Memory B cell (primary cell): ENCODE data around the gene TCIRG1.

ENCODE experiments used
- ATAC-seq: fragments of 150-1000 bp; cut with Tn5 transposase; 2 replicates; pipeline ENCODE4 v1.10.0; 2021; ENCODE audit warnings: low read depth, mild to moderate bottlenecking, moderate library complexity
- DNase-seq, 2 donors: peaks; one replicate each; pipeline ENCODE4 v3.0.0; 2022; ENCODE audit warnings: low spot score in 2 of 2
- H3K27ac Mint-ChIP-seq: one replicate; pipeline ENCODE4 v1.8.0; 2022; ENCODE audit warnings: mild to moderate bottlenecking, moderate library complexity, mixed read lengths
- H3K27me3 Mint-ChIP-seq: one replicate; pipeline ENCODE4 v1.8.0; 2022; ENCODE audit warnings: mixed read lengths
- H3K36me3 Mint-ChIP-seq: one replicate; pipeline ENCODE4 v1.8.0; 2022; ENCODE audit warnings: mild to moderate bottlenecking, mixed read lengths
- H3K4me1 Mint-ChIP-seq: one replicate; pipeline ENCODE4 v1.8.0; 2022; ENCODE audit warnings: mixed read lengths
- H3K4me3 Mint-ChIP-seq: one replicate; pipeline ENCODE4 v1.8.0; 2022; ENCODE audit warnings: mild to moderate bottlenecking, moderate library complexity, mixed read lengths
- H3K9me3 Mint-ChIP-seq: one replicate; pipeline ENCODE4 v1.8.0; 2022; ENCODE audit warnings: mixed read lengths

The TCIRG1 gene

DNA sequence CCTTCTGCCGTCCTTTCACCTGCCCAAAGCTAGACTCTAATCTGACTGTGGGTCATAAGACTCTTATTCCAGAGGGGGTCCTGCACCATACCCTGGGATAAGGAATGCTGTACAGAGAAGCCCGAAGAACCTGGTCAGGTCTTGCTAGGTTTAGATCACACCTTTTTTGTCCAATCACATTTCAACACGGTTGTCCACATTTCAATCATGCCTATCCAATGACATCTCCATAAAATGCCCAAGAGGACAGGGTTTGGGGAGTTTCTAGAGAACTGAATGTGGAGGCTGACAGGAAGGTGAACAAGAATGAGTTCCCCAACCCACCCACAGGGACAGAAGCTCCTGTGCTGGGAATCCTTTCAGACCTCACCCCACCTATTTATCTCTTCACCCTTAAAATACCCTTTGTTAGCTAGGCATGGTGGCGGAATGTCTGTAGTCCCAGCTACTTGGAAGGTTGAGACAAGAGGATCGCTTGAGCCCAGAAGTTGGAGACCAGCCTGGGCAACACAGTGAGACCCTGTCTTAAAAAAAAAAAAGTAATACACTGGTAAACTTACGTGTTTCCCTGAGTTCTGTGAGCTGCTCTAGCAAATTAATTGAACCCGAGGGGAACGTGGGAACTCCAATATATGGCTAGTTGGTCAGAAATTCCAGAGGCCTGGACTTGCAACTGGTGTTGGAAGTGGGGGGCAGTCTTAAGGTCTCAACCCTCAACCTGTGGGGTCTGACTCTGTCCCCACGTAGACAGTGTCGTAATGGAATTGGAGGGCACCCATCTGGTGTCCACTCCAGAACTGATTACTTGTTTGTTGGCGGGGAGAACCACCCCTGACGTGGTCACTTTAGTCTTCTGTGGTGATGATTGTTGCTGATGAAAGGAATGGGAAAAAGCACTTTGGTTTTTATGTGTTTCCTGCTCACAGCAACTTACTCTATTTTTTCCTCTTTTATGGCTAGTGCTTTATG is 17.8 kb downstream of the TCIRG1 start:
- peak overlapping the region; percentile 41 for H3K27ac Mint-ChIP-seq

DNA sequence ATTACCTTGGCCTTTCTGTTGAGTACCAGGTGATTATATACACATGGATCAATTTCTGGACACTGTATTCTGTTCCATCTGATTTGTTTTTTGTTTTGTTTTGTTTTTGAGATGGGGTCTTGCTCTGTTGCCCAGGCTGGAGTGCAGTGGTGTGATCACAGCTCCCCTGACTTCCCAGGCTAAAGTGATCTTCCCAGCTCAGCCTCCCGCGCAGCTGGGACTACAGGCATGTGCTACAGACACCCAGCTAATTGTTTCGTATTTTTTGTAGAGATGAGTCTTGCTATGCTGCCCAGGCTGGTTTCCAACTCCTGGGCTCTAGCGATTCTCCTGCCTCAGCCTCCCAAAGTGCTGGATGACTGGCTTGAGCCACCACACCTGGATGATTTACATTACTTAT is 19.0 kb downstream of the TCIRG1 start:
- no peak overlapping the region for H3K27ac Mint-ChIP-seq
- no peak overlapping the region for H3K4me3 Mint-ChIP-seq
- no peaks in the 10 kb centered on the region for H3K9me3 Mint-ChIP-seq
- H3K36me3 Mint-ChIP-seq = peaks cover 10% of the 10 kb centered on the region
- ATAC-seq (no peak), DNase-seq (no peak)
- H3K27me3 Mint-ChIP-seq = no peaks in the 10 kb centered on the region
- no peaks in the 10 kb centered on the region for H3K4me1 Mint-ChIP-seq

More for the DNA sequence above, 17.8 kb downstream of the TCIRG1 start:
- H3K27me3 Mint-ChIP-seq = no peaks in the 10 kb centered on the region
- H3K4me3 Mint-ChIP-seq = no peak overlapping the region
- H3K4me1 Mint-ChIP-seq = no peaks in the 10 kb centered on the region
- no peaks in the 10 kb centered on the region for H3K9me3 Mint-ChIP-seq
- no peak for DNase-seq
- no peak for ATAC-seq
- H3K36me3 Mint-ChIP-seq = peaks cover 8% of the 10 kb centered on the region

GRCh38 chr11:68061508-68061907 is 22.7 kb downstream of the TCIRG1 start:
- no peak for ATAC-seq
- peaks cover 19% of the 10 kb centered on the region for H3K36me3 Mint-ChIP-seq

DNA sequence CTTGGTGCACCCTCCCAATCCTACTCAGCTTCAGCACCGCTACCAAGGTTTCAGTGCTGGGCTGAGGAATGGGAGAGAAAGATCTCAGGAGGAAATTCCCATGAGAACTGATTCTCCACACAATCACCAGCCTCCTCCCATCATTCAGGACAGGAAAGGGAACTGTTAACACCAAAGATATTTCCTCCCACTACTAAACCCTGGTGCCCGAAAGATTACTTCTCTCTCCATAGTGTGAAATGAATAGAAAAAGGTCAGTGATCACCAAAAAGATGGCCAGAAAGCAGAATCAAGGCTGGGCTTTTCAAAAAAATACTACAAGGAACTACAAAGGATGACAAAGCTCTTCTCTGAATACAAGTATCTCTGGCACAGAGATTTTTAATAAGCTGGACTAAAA is 26.1 kb downstream of the TCIRG1 start:
- H3K27ac Mint-ChIP-seq = no peak overlapping the region
- H3K4me1 Mint-ChIP-seq = no peaks in the 10 kb centered on the region

More at GRCh38 chr11:68061508-68061907, 22.7 kb downstream of the TCIRG1 start:
- DNase-seq = no peak
- Mint-ChIP-seq H3K4me1 (no peaks in the 10 kb centered on the region), H3K27me3 (no peaks in the 10 kb centered on the region), H3K4me3 (no peak overlapping the region), H3K9me3 (no peaks in the 10 kb centered on the region), H3K27ac (no peak overlapping the region)

DNA sequence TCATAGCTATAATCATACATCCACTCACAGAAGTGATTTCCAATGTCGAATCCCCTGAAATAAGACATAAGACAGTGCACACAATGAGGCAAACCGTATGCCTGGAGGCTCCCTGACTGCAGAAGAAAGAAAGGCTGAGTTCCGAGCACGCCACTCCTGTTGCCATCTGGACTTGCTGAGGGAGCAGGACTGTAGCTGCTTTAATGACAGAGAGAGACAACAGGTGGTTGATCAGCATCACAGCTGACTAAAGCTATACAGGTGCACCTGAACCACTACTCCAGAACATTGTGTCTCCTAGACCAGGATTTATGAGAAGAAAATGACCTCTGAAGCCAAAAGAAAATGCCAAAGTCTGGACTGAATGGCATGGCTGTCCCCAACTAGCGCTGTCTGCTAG is 27.0 kb downstream of the TCIRG1 start:
- H3K4me1 Mint-ChIP-seq = no peaks in the 10 kb centered on the region
- H3K36me3 Mint-ChIP-seq = peaks cover 35% of the 10 kb centered on the region
- no peak overlapping the region for H3K27ac Mint-ChIP-seq
- H3K9me3 Mint-ChIP-seq = no peaks in the 10 kb centered on the region
- H3K27me3 Mint-ChIP-seq = no peaks in the 10 kb centered on the region
- H3K4me3 Mint-ChIP-seq = no peak overlapping the region
- DNase-seq (no peak), ATAC-seq (no peak)

More for the DNA sequence above, 26.1 kb downstream of the TCIRG1 start:
- Mint-ChIP-seq H3K36me3 (peaks cover 37% of the 10 kb centered on the region), H3K27me3 (no peaks in the 10 kb centered on the region), H3K9me3 (no peaks in the 10 kb centered on the region), H3K4me3 (no peak overlapping the region)
- no peak for DNase-seq
- no peak for ATAC-seq

- ATAC-seq = no peak
- H3K4me3 Mint-ChIP-seq = no peak overlapping the region
- no peaks in the 10 kb centered on the region for H3K27me3 Mint-ChIP-seq
- H3K27ac Mint-ChIP-seq = no peak overlapping the region
- H3K9me3 Mint-ChIP-seq = no peaks in the 10 kb centered on the region
- no peak for DNase-seq
- H3K4me1 Mint-ChIP-seq = peaks cover 4% of the 10 kb centered on the region
- H3K36me3 Mint-ChIP-seq = peaks cover 33% of the 10 kb centered on the region
Observed at GRCh38 chr11:68066742-68067141, 27.9 kb downstream of the TCIRG1 start.

DNA sequence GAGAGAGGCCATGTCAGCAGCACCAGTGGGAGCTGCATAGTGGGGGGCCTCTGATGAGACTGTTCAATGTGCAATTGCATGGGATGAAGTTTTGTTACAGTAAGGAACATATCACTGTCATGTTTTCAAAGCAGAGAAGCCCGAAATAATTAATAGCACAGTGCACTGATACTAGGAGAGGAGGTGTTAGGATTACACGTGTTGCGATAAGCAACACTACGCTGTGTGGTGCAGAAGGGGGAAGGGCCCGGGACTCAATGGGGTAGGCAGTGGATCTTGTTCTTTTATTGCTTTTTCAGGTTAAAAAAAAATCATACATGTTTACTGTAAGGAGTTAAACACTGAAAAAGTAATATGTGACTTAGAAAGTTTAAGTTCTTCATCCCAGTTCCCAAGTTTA is 29.2 kb downstream of the TCIRG1 start:
- peaks cover 29% of the 10 kb centered on the region for H3K36me3 Mint-ChIP-seq
- no peak overlapping the region for H3K4me3 Mint-ChIP-seq
- peaks cover 4% of the 10 kb centered on the region for H3K4me1 Mint-ChIP-seq
- no peak overlapping the region for H3K27ac Mint-ChIP-seq
- DNase-seq (no peak), ATAC-seq (no peak)
- no peaks in the 10 kb centered on the region for H3K9me3 Mint-ChIP-seq
- no peaks in the 10 kb centered on the region for H3K27me3 Mint-ChIP-seq

GRCh38 chr11:68071281-68072048 is 32.6 kb downstream of the TCIRG1 start:
- H3K4me1 Mint-ChIP-seq = peaks cover 4% of the 10 kb centered on the region
- DNase-seq (no peak), ATAC-seq (peak; percentile 21)
- H3K27ac Mint-ChIP-seq = no peak overlapping the region
- no peaks in the 10 kb centered on the region for H3K27me3 Mint-ChIP-seq
- H3K36me3 Mint-ChIP-seq = peaks cover 19% of the 10 kb centered on the region
- H3K9me3 Mint-ChIP-seq = no peaks in the 10 kb centered on the region
- no peak overlapping the region for H3K4me3 Mint-ChIP-seq

- no peak for ATAC-seq
- peaks cover 5% of the 10 kb centered on the region for H3K36me3 Mint-ChIP-seq
- no peaks in the 10 kb centered on the region for H3K9me3 Mint-ChIP-seq
- H3K27ac Mint-ChIP-seq = no peak overlapping the region
- DNase-seq = no peak
- H3K27me3 Mint-ChIP-seq = no peaks in the 10 kb centered on the region
- peaks cover 16% of the 10 kb centered on the region for H3K4me1 Mint-ChIP-seq
- no peak overlapping the region for H3K4me3 Mint-ChIP-seq
Observed at GRCh38 chr11:68074584-68075352, 35.9 kb downstream of the TCIRG1 start.

- Mint-ChIP-seq H3K9me3 (no peaks in the 10 kb centered on the region), H3K4me1 (peaks cover 11% of the 10 kb centered on the region), H3K36me3 (peaks cover 7% of the 10 kb centered on the region), H3K4me3 (no peak overlapping the region), H3K27me3 (no peaks in the 10 kb centered on the region), H3K27ac (no peak overlapping the region)
- DNase-seq = no peak
- no peak for ATAC-seq
Observed at GRCh38 chr11:68076371-68077042, 37.7 kb downstream of the TCIRG1 start.

- ATAC-seq = peak; percentile 53
- no peaks in the 10 kb centered on the region for H3K9me3 Mint-ChIP-seq
- no peaks in the 10 kb centered on the region for H3K27me3 Mint-ChIP-seq
- H3K4me3 Mint-ChIP-seq = no peak overlapping the region
- peak in 1 of 2 donors; percentile 1 for DNase-seq
- H3K27ac Mint-ChIP-seq = peak overlapping the region; percentile 46
- H3K36me3 Mint-ChIP-seq = peaks cover 7% of the 10 kb centered on the region
- H3K4me1 Mint-ChIP-seq = peaks cover 11% of the 10 kb centered on the region
Observed at GRCh38 chr11:68077617-68078582, 39.1 kb downstream of the TCIRG1 start.

DNA sequence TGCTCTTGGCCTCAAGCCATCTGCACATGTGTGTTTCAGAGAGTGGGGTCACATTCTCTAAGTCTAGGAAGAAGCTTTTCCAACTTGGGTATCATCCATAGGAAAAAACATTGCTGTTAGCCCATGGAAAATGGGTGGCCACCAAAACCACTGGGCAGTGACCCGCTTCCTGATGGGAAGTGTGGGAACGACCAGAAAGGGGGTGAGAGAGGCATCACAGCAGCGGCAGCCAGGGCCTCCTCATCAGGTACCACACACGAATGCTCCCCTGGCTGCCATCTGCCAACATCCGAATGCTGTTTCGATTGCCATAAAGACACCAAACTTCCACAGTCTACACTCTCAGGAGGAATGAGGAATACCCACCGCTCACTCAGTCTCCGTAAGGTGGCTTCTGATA is 42.0 kb downstream of the TCIRG1 start:
- H3K4me1 Mint-ChIP-seq = peaks cover 11% of the 10 kb centered on the region
- H3K27ac Mint-ChIP-seq = no peak overlapping the region
- peaks cover 7% of the 10 kb centered on the region for H3K36me3 Mint-ChIP-seq
- DNase-seq (no peak), ATAC-seq (no peak)
- no peaks in the 10 kb centered on the region for H3K27me3 Mint-ChIP-seq
- H3K9me3 Mint-ChIP-seq = no peaks in the 10 kb centered on the region
- no peak overlapping the region for H3K4me3 Mint-ChIP-seq
